DOHH2 (cell line): ENCODE data around the gene TMC8.

Experiments
- EZH2phosphoT487 ChIP-seq: fragments of 200-600 bp; sonication (generic); IDR thresholded peaks from 2 replicates; pipeline ENCODE4 v1.6.1; 2017; ENCODE audit warnings: borderline replicate concordance, mild to moderate bottlenecking, antibody characterized with exemption, low read length, moderate library complexity, mixed read lengths
- TF ChIP-seq, protein P1 (sequence below): fragments of 200-600 bp; sonication (generic); IDR thresholded peaks from one replicate; pipeline ENCODE4 v1.5.1; 2014; ENCODE audit warnings: antibody characterized with exemption, mild to moderate bottlenecking, low read depth, low read length; ENCODE audit not compliant: poor library complexity, severe bottlenecking

GRCh38 chr17:78130090-78130436 lies 508 bp upstream of the TMC8 start:
- TF ChIP-seq, protein P1, sequence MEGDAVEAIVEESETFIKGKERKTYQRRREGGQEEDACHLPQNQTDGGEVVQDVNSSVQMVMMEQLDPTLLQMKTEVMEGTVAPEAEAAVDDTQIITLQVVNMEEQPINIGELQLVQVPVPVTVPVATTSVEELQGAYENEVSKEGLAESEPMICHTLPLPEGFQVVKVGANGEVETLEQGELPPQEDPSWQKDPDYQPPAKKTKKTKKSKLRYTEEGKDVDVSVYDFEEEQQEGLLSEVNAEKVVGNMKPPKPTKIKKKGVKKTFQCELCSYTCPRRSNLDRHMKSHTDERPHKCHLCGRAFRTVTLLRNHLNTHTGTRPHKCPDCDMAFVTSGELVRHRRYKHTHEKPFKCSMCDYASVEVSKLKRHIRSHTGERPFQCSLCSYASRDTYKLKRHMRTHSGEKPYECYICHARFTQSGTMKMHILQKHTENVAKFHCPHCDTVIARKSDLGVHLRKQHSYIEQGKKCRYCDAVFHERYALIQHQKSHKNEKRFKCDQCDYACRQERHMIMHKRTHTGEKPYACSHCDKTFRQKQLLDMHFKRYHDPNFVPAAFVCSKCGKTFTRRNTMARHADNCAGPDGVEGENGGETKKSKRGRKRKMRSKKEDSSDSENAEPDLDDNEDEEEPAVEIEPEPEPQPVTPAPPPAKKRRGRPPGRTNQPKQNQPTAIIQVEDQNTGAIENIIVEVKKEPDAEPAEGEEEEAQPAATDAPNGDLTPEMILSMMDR, result no peak
- TF ChIP-seq EZH2phosphoT487, result no peak
